Astrocyte of the spinal cord (primary cell): Measurements from ENCODE around the gene TRPC6.

Experiments used
- DNase-seq: peaks from one replicate; pipeline ENCODE4 v3.0.0; 2011; ENCODE audit warnings: low read depth, low spot score
- H3K4me3 ChIP-seq: 2 replicates; pipeline ENCODE4 v1.5.1; 2011; ENCODE audit warnings: low read depth, mild to moderate bottlenecking, low read length, moderate library complexity
- in situ Hi-C: cut with HindIII; loops from 2 replicates; pipeline ENCODE4 v1.10.0; 2017; ENCODE audit warnings: low sequenced_read_pairs
- TF ChIP-seq, protein P1 (sequence below): IDR thresholded peaks from 2 replicates; pipeline ENCODE4 v1.5.1; 2012; ENCODE audit warnings: low read depth, mild to moderate bottlenecking, low read length, inconsistent platforms

Gene TRPC6

DNA sequence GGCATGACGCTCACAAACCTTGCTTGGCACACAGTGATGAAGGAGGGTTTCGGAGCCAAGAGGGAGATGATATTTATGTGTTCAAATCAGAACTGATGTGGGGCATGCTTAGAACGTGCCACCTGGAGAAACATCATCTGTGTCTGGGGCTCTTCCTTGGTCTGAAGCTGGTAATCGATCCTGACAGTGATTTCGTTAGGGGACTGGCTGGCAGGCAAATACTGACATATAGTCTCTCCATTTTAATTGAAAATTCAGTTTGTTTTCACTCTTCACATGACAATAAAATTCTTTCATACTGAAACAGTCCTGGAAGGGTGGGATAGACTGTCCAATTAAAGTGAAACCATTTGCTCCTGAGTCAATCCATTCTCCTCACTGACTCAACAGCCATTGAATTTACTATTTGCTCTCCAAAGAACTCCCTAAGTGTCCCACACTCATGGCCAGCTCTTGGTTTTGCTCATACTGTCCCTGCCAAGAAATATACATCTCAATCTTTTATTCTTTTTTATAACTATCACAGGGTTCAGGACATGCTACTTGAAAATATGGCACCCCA lies 134.8 kb downstream of the TRPC6 start:
- TF ChIP-seq, protein P1, sequence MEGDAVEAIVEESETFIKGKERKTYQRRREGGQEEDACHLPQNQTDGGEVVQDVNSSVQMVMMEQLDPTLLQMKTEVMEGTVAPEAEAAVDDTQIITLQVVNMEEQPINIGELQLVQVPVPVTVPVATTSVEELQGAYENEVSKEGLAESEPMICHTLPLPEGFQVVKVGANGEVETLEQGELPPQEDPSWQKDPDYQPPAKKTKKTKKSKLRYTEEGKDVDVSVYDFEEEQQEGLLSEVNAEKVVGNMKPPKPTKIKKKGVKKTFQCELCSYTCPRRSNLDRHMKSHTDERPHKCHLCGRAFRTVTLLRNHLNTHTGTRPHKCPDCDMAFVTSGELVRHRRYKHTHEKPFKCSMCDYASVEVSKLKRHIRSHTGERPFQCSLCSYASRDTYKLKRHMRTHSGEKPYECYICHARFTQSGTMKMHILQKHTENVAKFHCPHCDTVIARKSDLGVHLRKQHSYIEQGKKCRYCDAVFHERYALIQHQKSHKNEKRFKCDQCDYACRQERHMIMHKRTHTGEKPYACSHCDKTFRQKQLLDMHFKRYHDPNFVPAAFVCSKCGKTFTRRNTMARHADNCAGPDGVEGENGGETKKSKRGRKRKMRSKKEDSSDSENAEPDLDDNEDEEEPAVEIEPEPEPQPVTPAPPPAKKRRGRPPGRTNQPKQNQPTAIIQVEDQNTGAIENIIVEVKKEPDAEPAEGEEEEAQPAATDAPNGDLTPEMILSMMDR, result no peak
- in situ Hi-C loops, result no loop called here
- H3K4me3 ChIP-seq, result no peak overlapping the region
- no peak for DNase-seq

DNA sequence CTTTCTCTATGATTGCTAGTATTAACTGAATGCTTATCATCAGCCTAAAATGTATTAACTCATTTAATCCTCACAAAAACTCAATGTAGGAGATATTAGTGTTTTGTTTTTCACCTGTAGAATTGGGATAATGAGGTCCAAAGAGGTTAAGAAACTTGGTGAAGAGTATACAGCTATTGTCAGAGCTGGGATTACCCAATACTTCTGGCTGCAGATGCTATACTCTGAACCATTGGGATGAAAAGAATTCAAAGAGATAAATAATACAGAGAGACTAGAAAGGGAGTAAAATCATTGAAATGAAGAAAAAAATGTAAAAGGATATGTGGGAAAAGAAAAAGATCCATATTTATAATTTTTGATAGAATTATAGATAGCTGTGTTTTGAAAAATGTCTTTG lies 137.1 kb downstream of the TRPC6 start:
- no peak overlapping the region for H3K4me3 ChIP-seq
- in situ Hi-C loops, result no loop called here
- DNase-seq, result no peak
- TF ChIP-seq, protein P1, result no peak

DNA sequence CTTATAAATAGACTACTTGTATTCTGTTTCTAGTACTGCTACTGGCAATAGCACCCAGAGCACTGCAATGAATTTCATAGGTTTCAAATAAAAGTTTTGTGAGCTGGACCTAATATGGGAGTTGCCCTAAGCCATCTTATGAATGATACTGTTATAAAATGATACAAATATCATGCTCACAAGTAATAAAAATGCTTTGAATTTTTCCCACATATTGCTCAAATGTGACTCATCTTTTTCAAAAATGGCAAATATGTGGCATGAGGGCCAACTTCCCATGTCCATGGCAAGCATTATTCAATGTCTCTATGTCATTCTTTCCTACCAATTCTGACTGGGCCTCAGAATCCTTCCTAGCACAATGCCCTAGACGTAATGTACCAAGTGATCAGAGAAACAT lies 137.6 kb downstream of the TRPC6 start:
- H3K4me3 ChIP-seq, result no peak overlapping the region
- TF ChIP-seq, protein P1, result no peak
- in situ Hi-C loops, result no loop called here
- peak; percentile 32 for DNase-seq

DNA sequence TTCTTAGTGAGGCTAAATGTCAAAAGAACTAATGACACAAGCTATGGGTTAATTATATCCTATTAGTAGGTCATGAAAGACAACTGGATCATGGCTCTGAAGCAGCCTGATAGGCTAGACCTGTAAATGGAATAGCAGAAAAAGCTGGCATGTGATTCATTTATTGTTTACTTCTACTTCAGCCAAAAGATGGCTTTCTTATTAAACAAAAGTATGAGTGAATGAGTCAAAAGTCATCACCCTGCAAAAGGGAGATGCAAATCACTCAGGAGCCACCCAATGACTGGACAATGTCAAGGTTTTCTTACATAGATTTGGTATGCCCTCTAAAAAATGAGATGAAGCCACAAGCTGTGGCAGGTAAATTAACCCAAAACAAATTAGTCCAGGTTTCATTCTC lies 138.0 kb downstream of the TRPC6 start:
- in situ Hi-C loops, result no loop called here
- DNase-seq, result no peak
- no peak overlapping the region for H3K4me3 ChIP-seq
- TF ChIP-seq, protein P1, result no peak

DNA sequence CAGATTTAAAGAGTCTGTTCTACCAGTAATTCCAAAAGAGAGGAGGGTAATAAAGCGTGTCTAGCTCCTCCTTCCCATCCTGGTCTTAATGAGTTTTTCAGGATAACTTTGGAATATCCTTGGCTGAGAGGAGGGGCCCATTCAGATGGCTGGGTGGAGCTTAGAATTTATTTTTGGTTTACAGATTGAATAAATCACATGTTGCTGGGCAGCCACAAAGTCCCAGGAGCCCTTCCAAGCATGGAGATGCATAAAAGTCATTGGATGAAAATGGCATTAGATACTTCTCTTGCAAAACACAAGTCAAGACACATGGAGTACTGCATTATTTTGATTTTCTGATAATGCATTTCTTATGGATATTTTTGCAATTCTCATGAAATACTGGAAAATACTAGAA lies 139.0 kb downstream of the TRPC6 start:
- TF ChIP-seq, protein P1, result no peak
- no peak overlapping the region for H3K4me3 ChIP-seq
- in situ Hi-C loops, result no loop called here
- DNase-seq, result no peak

DNA sequence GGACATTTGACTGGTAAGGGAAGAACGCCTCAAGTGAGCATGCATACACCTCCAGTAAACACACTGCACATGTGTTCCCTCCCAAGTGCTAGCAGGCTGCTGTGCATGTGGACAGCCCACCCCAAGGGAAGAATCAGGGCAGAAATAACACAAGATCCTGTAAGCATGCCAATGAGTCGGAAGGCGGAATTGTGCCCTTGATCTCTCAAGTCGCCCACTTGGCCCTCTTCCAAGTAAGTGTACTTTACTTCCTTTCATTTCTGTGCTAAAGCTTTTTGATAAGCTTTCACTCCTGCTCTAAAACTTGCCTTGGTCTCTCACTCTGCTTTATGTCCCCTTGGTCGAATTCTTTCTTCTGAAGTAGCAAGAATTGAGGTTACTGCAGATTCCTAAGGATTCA lies 139.6 kb downstream of the TRPC6 start:
- in situ Hi-C loops, result no loop called here
- H3K4me3 ChIP-seq, result no peak overlapping the region
- TF ChIP-seq, protein P1, result no peak
- DNase-seq, result no peak
